HUES6 (cell line): ENCODE data around the gene TACR2.
"Not testable (repeated sequence)": the region's sequence is repeated elsewhere in the genome, so short reads cannot be mapped to it uniquely, and the experiment has no call there.

ENCODE experiments used
- H3K27ac ChIP-seq: 2 replicates; pipeline ENCODE4 v1.7.0; 2013; ENCODE audit warnings: low read depth, mild to moderate bottlenecking, low read length, inconsistent platforms
- H3K27me3 ChIP-seq: 2 replicates; pipeline ENCODE4 v1.6.1; 2013; ENCODE audit warnings: low read length; ENCODE audit not compliant: control insufficient read depth, insufficient read depth
- H3K36me3 ChIP-seq: 2 replicates; pipeline ENCODE4 v1.6.1; 2013; ENCODE audit warnings: low read length; ENCODE audit not compliant: control insufficient read depth, insufficient read depth
- H3K4me1 ChIP-seq: 2 replicates; pipeline ENCODE4 v1.6.1; 2013; ENCODE audit warnings: low read length; ENCODE audit not compliant: control insufficient read depth, insufficient read depth
- H3K4me3 ChIP-seq: 2 replicates; pipeline ENCODE4 v1.5.1; 2013; ENCODE audit warnings: low read depth, low read length
- H3K9ac ChIP-seq: one replicate; pipeline ENCODE4 v1.6.1; 2013; ENCODE audit warnings: mild to moderate bottlenecking, low read length
- H3K9me3 ChIP-seq: 2 replicates; pipeline ENCODE4 v1.6.1; 2013; ENCODE audit warnings: low read depth, low read length; ENCODE audit not compliant: control insufficient read depth, insufficient read depth

The TACR2 gene

GRCh38 chr10:69458430-69459100, 41.8 kb upstream of the TACR2 start:
- Histone ChIP-seq H3K9ac (no peak overlapping the region), H3K27ac (no peak overlapping the region), H3K36me3 (no peaks in the 10 kb centered on the region), H3K27me3 (peaks cover 4% of the 10 kb centered on the region; the same call in 1 of the 2 replicates), H3K9me3 (no peaks in the 10 kb centered on the region), H3K4me3 (no peak overlapping the region), H3K4me1 (peaks cover 13% of the 10 kb centered on the region; the same call in 1 of the 2 replicates)

GRCh38 chr10:69457771-69458237, 41.1 kb upstream of the TACR2 start:
- Histone ChIP-seq H3K4me1 (peaks cover 13% of the 10 kb centered on the region; the same call in 1 of the 2 replicates), H3K27ac (no peak overlapping the region), H3K27me3 (peaks cover 12% of the 10 kb centered on the region), H3K9ac (no peak overlapping the region), H3K9me3 (no peaks in the 10 kb centered on the region), H3K4me3 (no peak overlapping the region), H3K36me3 (no peaks in the 10 kb centered on the region)

- Histone ChIP-seq H3K4me1 (peaks cover 13% of the 10 kb centered on the region; the same call in 1 of the 2 replicates), H3K27me3 (peaks cover 19% of the 10 kb centered on the region), H3K27ac (no peak overlapping the region), H3K9ac (no peak overlapping the region), H3K4me3 (no peak overlapping the region), H3K36me3 (no peaks in the 10 kb centered on the region), H3K9me3 (no peaks in the 10 kb centered on the region)
Measured at GRCh38 chr10:69456880-69457693, 40.4 kb upstream of the TACR2 start.

- Histone ChIP-seq H3K36me3 (no peaks in the 10 kb centered on the region), H3K9ac (no peak overlapping the region), H3K27ac (no peak overlapping the region), H3K4me3 (no peak overlapping the region), H3K9me3 (no peaks in the 10 kb centered on the region), H3K4me1 (peaks cover 11% of the 10 kb centered on the region; the same call in 1 of the 2 replicates), H3K27me3 (peaks cover 27% of the 10 kb centered on the region)
Measured at GRCh38 chr10:69455006-69455763, 38.5 kb upstream of the TACR2 start.

- no peaks in the 10 kb centered on the region for H3K9me3 ChIP-seq
- peaks cover 27% of the 10 kb centered on the region for H3K27me3 ChIP-seq
- H3K27ac ChIP-seq, result no peak overlapping the region
- H3K36me3 ChIP-seq, result no peaks in the 10 kb centered on the region
- H3K4me1 ChIP-seq, result peaks cover 15% of the 10 kb centered on the region; the same call in 1 of the 2 replicates
- no peak overlapping the region for H3K9ac ChIP-seq
- no peak overlapping the region for H3K4me3 ChIP-seq
Measured at GRCh38 chr10:69453795-69454194, 37.1 kb upstream of the TACR2 start.

- H3K4me1 ChIP-seq, result peaks cover 7% of the 10 kb centered on the region; the same call in 1 of the 2 replicates
- no peaks in the 10 kb centered on the region for H3K9me3 ChIP-seq
- H3K36me3 ChIP-seq, result no peaks in the 10 kb centered on the region
- H3K27ac ChIP-seq, result no peak overlapping the region
- H3K4me3 ChIP-seq, result no peak overlapping the region
- no peak overlapping the region for H3K9ac ChIP-seq
- peaks cover 27% of the 10 kb centered on the region for H3K27me3 ChIP-seq
Measured at GRCh38 chr10:69452676-69453415, 36.1 kb upstream of the TACR2 start.

- Histone ChIP-seq H3K27me3 (peaks cover 27% of the 10 kb centered on the region), H3K9me3 (no peaks in the 10 kb centered on the region), H3K36me3 (no peaks in the 10 kb centered on the region), H3K9ac (peak overlapping the region; percentile 52), H3K27ac (no peak overlapping the region), H3K4me1 (peaks cover 7% of the 10 kb centered on the region; the same call in 1 of the 2 replicates), H3K4me3 (peak overlapping the region; percentile 81)
Measured at GRCh38 chr10:69451784-69452251, 35.1 kb upstream of the TACR2 start.

- peaks cover 27% of the 10 kb centered on the region for H3K27me3 ChIP-seq
- H3K9me3 ChIP-seq, result no peaks in the 10 kb centered on the region
- H3K36me3 ChIP-seq, result no peaks in the 10 kb centered on the region
- peak within 1 kb of the TSS; percentile 81 for H3K4me3 ChIP-seq
- H3K9ac ChIP-seq, result peak within 1 kb of the TSS; percentile 52
- H3K27ac ChIP-seq, result no peak within 1 kb of the TSS
- H3K4me1 ChIP-seq, result peaks cover 7% of the 10 kb centered on the region; the same call in 1 of the 2 replicates
Measured at GRCh38 chr10:69451209-69451783, 34.6 kb upstream of the TACR2 start, which contains the start of gene TSPAN15. Gene TSPAN15, plus strand, starts transcription at chr10:69451465. Its CDS starts 130 bp downstream, at chr10:69451595.

- H3K9me3 ChIP-seq, H3K27ac ChIP-seq, H3K9ac ChIP-seq, H3K4me1 ChIP-seq, H3K36me3 ChIP-seq: not testable (repeated sequence)
- Histone ChIP-seq H3K27me3 (peaks cover 27% of the 10 kb centered on the region), H3K4me3 (peak overlapping the region; percentile 81)
Measured at GRCh38 chr10:69450395-69450794, 33.7 kb upstream of the TACR2 start.

- peaks cover 27% of the 10 kb centered on the region for H3K27me3 ChIP-seq
- H3K9me3 ChIP-seq, result no peaks in the 10 kb centered on the region
- no peaks in the 10 kb centered on the region for H3K36me3 ChIP-seq
- H3K27ac ChIP-seq, result no peak overlapping the region
- peaks cover 7% of the 10 kb centered on the region; the same call in 1 of the 2 replicates for H3K4me1 ChIP-seq
- H3K9ac ChIP-seq, result no peak overlapping the region
- H3K4me3 ChIP-seq, result no peak overlapping the region
Measured at GRCh38 chr10:69449841-69450240, 33.1 kb upstream of the TACR2 start.
